ENCODE data around the gene KRT32.

DNA sequence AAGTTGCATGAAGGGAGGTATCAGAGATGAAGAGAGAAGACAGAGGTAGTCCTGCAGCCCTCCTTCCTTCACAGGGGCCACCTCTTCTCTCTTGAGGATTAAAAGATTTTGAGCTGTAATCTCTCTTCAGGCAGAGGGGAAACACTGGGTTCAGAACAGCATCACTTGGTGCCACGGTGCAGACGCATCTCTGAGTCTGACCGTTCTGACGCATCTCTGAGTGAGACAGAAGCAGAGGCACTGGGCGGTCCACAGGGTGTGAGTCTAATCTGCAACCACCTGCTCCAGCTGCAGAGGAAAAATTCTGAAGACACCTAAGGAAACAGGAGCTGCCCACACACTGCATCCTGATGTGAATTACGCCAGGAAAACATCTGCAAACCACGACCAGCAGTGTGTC, 37.5 kb downstream of the KRT32 start:
- TF ChIP-seq POLR2A (IDR thresholded peaks at IDR 0.05): no peak
- TF ChIP-seq, protein P1, sequence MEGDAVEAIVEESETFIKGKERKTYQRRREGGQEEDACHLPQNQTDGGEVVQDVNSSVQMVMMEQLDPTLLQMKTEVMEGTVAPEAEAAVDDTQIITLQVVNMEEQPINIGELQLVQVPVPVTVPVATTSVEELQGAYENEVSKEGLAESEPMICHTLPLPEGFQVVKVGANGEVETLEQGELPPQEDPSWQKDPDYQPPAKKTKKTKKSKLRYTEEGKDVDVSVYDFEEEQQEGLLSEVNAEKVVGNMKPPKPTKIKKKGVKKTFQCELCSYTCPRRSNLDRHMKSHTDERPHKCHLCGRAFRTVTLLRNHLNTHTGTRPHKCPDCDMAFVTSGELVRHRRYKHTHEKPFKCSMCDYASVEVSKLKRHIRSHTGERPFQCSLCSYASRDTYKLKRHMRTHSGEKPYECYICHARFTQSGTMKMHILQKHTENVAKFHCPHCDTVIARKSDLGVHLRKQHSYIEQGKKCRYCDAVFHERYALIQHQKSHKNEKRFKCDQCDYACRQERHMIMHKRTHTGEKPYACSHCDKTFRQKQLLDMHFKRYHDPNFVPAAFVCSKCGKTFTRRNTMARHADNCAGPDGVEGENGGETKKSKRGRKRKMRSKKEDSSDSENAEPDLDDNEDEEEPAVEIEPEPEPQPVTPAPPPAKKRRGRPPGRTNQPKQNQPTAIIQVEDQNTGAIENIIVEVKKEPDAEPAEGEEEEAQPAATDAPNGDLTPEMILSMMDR (IDR thresholded peaks at IDR 0.05 in 8 of 11, conservative IDR thresholded peaks at IDR 0.05 in 3 of 11): no peak
